ENCODE results near the gene PLAAT4. TPM values are rescaled to one million over a fixed set of nuclear protein-coding genes. Genes with fewer than 3 reads are reported as not detected.

The PLAAT4 gene
- total RNA-seq, 1 donor from 2014 or later, result 138 TPM

Other genes starting within 250 kb of the PLAAT4 start
- gene SLC22A9, start 167.0 kb upstream of the PLAAT4 start, total RNA-seq, result not detected in 2 replicates
- gene PLAAT5, start 45.6 kb upstream of the PLAAT4 start, total RNA-seq, result not detected in 2 replicates
- 0.17 TPM in 1 of 2 replicates, not detected in the other for gene LGALS12, start 30.7 kb upstream of the PLAAT4 start, total RNA-seq
- gene PLAAT2, start 26.6 kb downstream of the PLAAT4 start, total RNA-seq, result 0.29 TPM in 1 of 2 replicates, not detected in the other
- gene PLAAT3, start 77.6 kb downstream of the PLAAT4 start, total RNA-seq, result 2.9 and 3.0 TPM in 2 replicates
- gene ATL3, start 134.6 kb downstream of the PLAAT4 start, total RNA-seq, result 31.1 and 33.0 TPM in 2 replicates
- 61.0 and 63.9 TPM in 2 replicates for gene RTN3, start 144.7 kb downstream of the PLAAT4 start, total RNA-seq
- 2.2 TPM in 2 replicates for gene ZFTA, start 232.0 kb downstream of the PLAAT4 start, total RNA-seq